Parathyroid adenoma (tissue), 2 donors: Measurements from ENCODE around the gene HOXB9.

Experiments
- H2AFZ ChIP-seq: fragments of 300-600 bp; sonication (generic); one replicate; pipeline ENCODE4 v1.7.0; 2017; ENCODE audit warnings: antibody characterized with exemption, mild to moderate bottlenecking
- H3K27ac ChIP-seq: fragments of 300-600 bp; sonication (generic); one replicate; pipeline ENCODE4 v1.7.0; 2017
- H3K27me3 ChIP-seq: fragments of 300-600 bp; sonication (generic); one replicate; pipeline ENCODE4 v1.7.0; 2017; ENCODE audit warnings: low read length; ENCODE audit not compliant: control insufficient read depth, insufficient read depth
- H3K36me3 ChIP-seq: fragments of 300-600 bp; sonication (generic); one replicate; pipeline ENCODE4 v1.7.0; 2017; ENCODE audit warnings: low read length; ENCODE audit not compliant: control insufficient read depth, insufficient read depth
- H3K4me1 ChIP-seq: fragments of 300-600 bp; sonication (generic); one replicate; pipeline ENCODE4 v1.7.0; 2017; ENCODE audit warnings: control low read depth
- H3K4me2 ChIP-seq: fragments of 300-600 bp; sonication (generic); one replicate; pipeline ENCODE4 v1.7.0; 2017; ENCODE audit warnings: low read length
- H3K4me3 ChIP-seq: fragments of 300-600 bp; sonication (generic); one replicate; pipeline ENCODE4 v1.7.0; 2017; ENCODE audit warnings: low read depth, low read length
- H3K79me2 ChIP-seq: fragments of 300-600 bp; sonication (generic); one replicate; pipeline ENCODE4 v1.7.0; 2017; ENCODE audit warnings: control low read depth
- H3K9ac ChIP-seq: fragments of 300-600 bp; sonication (generic); one replicate; pipeline ENCODE4 v1.7.0; 2017; ENCODE audit warnings: mild to moderate bottlenecking
- H3K9me3 ChIP-seq: fragments of 300-600 bp; sonication (generic); one replicate; pipeline ENCODE4 v1.7.0; 2017; ENCODE audit warnings: low read length; ENCODE audit not compliant: control insufficient read depth
- TF ChIP-seq, protein P1 (sequence below): fragments of 300-600 bp; sonication (generic); IDR thresholded peaks from one replicate; pipeline ENCODE4 v1.7.0; 2017; ENCODE audit warnings: antibody characterized with exemption, mild to moderate bottlenecking
- donor health status: primary hyperparathyroidism.

HOXB9 gene

DNA sequence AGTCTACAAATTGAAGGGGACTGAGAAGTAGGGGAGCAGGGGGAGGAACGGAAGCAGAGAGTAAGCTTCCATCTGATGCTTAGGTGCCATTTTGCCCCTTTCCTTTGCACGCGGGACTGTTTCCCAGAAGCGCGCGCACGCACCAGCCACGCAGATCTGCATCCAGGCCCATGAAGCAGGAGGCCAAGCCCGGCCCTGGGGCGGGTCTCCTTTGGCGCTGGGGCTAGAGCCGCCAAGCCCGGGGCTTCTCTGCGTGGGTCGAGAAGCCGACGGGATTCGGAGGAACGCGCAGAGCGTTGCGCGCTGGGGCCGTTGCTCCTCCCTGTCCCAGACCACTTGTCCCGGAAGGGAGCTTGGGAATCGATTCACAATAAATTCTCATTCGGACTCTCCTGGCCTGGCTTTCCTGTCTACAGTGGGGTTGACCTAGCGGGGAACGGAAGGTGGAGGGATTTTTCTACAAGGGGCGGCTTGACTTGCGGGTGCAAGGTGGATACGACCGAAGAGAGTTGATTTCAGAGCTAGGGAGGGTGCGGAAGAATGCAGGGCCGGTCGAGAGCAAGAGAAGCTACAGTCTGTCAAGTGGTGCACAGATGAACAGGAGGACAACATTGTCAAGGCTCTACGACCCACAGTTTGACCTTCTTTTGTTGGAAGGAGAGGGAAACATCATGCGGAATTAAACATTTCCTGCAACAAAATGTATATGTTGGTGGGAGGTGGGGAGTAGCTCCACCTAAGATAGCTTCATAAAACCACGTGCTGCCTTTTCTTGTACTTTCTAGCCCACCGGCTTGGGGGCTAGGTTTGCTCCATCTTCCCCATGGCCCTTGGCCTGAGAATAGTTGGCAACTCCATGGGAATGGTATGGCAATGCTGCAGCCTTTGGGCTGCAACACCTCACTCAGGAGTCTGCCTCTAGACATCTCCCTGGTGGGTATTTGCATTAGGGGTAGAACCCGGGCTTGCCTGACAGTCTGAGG, 4.5 kb downstream of the HOXB9 start:
- no peak overlapping the region for H3K27ac ChIP-seq

DNA sequence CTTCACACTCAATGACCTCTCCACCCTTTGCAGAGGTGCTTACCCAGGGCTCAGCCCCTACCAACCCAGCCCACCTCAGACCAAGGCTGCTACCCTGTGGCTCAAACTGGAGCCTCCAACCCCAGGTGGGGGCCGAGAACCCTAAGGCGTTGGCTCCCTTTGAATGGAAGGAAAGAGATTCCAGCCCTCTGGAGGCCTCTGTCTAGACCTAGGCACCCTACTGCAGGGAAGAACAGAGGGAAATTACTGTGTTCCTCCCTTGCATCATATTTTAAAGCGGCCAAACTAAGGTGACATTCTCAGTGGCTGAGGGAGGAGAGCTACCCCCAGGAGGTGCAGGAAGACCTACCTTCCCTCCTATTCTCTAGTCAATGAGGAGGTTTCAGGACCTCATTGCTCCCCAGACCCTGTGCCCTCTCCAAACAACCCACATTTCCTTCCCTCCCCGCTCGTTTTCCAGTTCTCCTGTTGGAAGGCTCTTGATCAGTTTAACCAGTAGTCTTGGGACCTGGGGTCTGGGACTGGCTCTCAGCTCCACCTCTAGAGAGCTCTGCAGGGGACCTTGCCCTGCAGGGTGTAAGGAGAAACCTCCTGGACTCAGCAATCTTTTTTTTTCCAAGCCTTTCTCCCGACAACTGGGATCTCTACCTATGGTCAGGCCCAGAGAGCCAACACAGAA, 5.6 kb downstream of the HOXB9 start:
- no peak overlapping the region for H2AFZ ChIP-seq
- TF ChIP-seq, protein P1, sequence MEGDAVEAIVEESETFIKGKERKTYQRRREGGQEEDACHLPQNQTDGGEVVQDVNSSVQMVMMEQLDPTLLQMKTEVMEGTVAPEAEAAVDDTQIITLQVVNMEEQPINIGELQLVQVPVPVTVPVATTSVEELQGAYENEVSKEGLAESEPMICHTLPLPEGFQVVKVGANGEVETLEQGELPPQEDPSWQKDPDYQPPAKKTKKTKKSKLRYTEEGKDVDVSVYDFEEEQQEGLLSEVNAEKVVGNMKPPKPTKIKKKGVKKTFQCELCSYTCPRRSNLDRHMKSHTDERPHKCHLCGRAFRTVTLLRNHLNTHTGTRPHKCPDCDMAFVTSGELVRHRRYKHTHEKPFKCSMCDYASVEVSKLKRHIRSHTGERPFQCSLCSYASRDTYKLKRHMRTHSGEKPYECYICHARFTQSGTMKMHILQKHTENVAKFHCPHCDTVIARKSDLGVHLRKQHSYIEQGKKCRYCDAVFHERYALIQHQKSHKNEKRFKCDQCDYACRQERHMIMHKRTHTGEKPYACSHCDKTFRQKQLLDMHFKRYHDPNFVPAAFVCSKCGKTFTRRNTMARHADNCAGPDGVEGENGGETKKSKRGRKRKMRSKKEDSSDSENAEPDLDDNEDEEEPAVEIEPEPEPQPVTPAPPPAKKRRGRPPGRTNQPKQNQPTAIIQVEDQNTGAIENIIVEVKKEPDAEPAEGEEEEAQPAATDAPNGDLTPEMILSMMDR, result no peak
- H3K27ac ChIP-seq, result no peak overlapping the region
- no peak overlapping the region for H3K4me3 ChIP-seq
- H3K9ac ChIP-seq, result no peak overlapping the region
- no peak overlapping the region for H3K4me2 ChIP-seq
- H3K27me3 ChIP-seq, result peaks cover 34% of the 10 kb centered on the region
- peaks cover 1% of the 10 kb centered on the region for H3K4me1 ChIP-seq
- no peaks in the 10 kb centered on the region for H3K79me2 ChIP-seq
- no peaks in the 10 kb centered on the region for H3K36me3 ChIP-seq
- H3K9me3 ChIP-seq, result no peaks in the 10 kb centered on the region

More for the DNA sequence above, 4.5 kb downstream of the HOXB9 start:
- H3K79me2 ChIP-seq, result no peaks in the 10 kb centered on the region
- H3K4me2 ChIP-seq, result no peak overlapping the region
- H3K27me3 ChIP-seq, result peaks cover 29% of the 10 kb centered on the region
- H3K9me3 ChIP-seq, result no peaks in the 10 kb centered on the region
- H3K36me3 ChIP-seq, result no peaks in the 10 kb centered on the region
- H3K4me3 ChIP-seq, result no peak overlapping the region
- no peak overlapping the region for H3K9ac ChIP-seq
- TF ChIP-seq, protein P1, result no peak
- peaks cover 5% of the 10 kb centered on the region for H3K4me1 ChIP-seq
- H2AFZ ChIP-seq, result no peak overlapping the region

DNA sequence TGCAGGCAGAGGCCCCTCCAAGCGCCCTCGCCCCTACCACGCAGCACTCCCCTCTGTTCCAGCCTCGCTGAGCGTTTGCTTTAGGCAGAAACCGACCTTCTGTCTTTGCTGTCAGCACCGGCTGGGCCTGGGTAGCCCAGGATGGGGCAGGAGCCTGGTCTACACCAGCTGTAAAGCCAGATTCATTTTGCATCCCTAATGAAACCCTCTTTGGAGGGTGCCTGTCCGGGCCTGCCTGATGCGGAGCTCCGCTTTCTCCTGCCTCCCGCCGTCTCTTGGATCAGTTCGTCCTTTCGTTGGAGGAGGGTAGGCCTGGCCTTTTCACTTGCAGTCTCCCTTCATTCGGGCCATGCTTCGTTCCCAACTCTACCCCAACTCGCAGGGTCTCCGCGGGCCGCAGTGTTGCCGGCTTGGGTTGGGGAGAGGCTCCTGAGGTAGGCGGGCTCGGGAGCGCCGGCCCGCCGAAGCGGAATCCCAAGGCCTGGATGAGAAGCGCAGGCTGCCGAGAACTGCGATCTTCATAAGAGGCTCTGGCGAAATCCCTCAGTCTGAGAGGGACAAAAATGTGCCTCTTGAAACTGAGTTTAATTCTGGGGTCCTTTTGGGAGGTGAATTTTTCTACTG, 6.2 kb downstream of the HOXB9 start:
- Histone ChIP-seq H3K4me3 (no peak overlapping the region), H3K27ac (no peak overlapping the region), H3K4me2 (no peak overlapping the region), H3K9ac (no peak overlapping the region), H3K27me3 (peaks cover 29% of the 10 kb centered on the region), H3K36me3 (no peaks in the 10 kb centered on the region), H3K4me1 (no peaks in the 10 kb centered on the region), H3K79me2 (no peaks in the 10 kb centered on the region), H3K9me3 (no peaks in the 10 kb centered on the region), H2AFZ (no peak overlapping the region)
- TF ChIP-seq, protein P1, result no peak

DNA sequence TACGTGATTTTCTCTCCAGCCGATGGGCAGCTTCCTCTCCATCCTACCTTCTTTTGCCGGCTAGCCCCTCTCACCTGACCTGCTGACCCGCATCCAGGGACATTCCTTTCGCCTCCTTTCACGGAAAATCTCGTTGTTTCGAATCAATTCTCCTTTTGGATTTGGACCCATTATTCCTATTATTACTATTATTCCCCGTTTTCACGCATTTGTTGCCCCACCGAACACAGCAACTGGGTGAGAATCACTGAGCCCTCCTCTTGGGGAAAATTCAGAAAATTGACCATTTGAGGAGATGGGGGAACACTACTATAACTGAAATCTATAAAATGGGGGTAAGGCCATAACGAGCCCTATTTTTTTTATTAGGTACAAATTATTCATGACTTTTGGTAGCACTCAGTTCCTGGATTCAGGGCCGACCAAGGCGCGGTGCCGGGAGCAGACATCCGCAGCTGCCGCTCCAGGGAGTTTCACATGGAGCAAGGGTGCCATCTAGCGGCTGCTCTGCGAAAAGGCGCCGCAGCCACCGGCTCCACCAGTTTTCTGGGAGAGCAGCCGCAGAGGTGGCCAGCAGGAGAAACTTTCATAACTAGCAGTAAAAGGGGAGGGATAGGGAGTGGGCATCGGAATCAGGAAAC, 7.8 kb downstream of the HOXB9 start:
- H2AFZ ChIP-seq, result no peak overlapping the region
- no peak overlapping the region for H3K4me3 ChIP-seq
- no peaks in the 10 kb centered on the region for H3K79me2 ChIP-seq
- no peak overlapping the region for H3K27ac ChIP-seq
- H3K36me3 ChIP-seq, result no peaks in the 10 kb centered on the region
- H3K9me3 ChIP-seq, result no peaks in the 10 kb centered on the region
- TF ChIP-seq, protein P1, result peak; percentile 97
- H3K27me3 ChIP-seq, result peaks cover 25% of the 10 kb centered on the region
- no peak overlapping the region for H3K4me2 ChIP-seq
- no peak overlapping the region for H3K9ac ChIP-seq
- H3K4me1 ChIP-seq, result no peaks in the 10 kb centered on the region
